RWPE1 (cell line): ENCODE results near the gene NAA16.
"Not testable (repeated sequence)": the region's sequence is repeated elsewhere in the genome, so short reads cannot be mapped to it uniquely, and the experiment has no call there.

Source experiments
- CTCF ChIA-PET: fragments of 350-600 bp; sonication (Branson Sonifier 250); formaldehyde crosslinking; extraction: SDS; loops from one replicate; lab custom pipeline; 2021; lab: Yijun Ruan, JAX
- POLR2A ChIA-PET: fragments of 400-600 bp; formaldehyde crosslinking; extraction: SDS; loops from one replicate; lab custom pipeline; 2020; ENCODE audit warnings: antibody characterized with exemption; ENCODE audit not compliant: low non-redundant PET; lab: Yijun Ruan, JAX
- DNase-seq: peaks from one replicate; pipeline ENCODE4 v3.0.0; 2012; ENCODE audit warnings: low spot score
- H3K27ac ChIP-seq: fragments of 450-650 bp; 2 replicates; pipeline ENCODE4 v1.5.1; 2017
- CTCF ChIP-seq: fragments of 450-650 bp; conservative IDR thresholded peaks from 2 replicates; pipeline ENCODE4 v1.5.1; 2017; ENCODE audit warnings: low read depth, mild to moderate bottlenecking

The NAA16 gene

GRCh38 chr13:41274881-41275280, 36.2 kb upstream of the NAA16 start:
- ChIA-PET POLR2A (no interaction called here), CTCF (interaction anchor here (0.7 kb wide), 1 partner anchor 29 kb away, joined by 3 read pairs; no protein-coding TSS in a partner anchor)
- no peak for TF ChIP-seq CTCF
- H3K27ac ChIP-seq, result no peak overlapping the region
- DNase-seq, result no peak

DNA sequence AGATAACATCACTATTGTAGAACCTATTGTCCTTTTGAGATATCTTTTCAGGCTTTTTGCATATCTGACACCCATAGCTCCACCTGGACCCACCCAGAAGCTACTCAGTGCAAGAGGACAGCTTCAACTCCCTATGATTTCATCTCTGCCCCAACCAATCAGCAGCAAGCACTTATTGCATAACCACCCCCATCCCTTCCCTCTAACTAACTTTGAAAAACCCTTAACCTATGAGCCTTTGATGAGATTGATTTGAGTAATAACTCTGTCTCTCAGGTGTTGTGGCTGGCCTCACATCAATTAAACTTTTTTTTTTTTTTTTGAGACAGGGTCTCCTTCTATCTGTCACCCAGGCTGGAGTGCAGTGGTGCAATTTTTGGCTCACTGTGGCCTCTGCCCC, 34.2 kb upstream of the NAA16 start:
- TF ChIP-seq CTCF, result no peak
- no peak for DNase-seq
- no peak overlapping the region for H3K27ac ChIP-seq
- CTCF ChIA-PET, result interaction anchor here (0.6 kb wide), 1 partner anchor 204 kb away, joined by 3 read pairs; no protein-coding TSS in a partner anchor
- POLR2A ChIA-PET, result no interaction called here

- H3K27ac ChIP-seq, POLR2A ChIA-PET, DNase-seq: not testable (repeated sequence)
- CTCF ChIA-PET, result interaction anchor here (0.6 kb wide), 1 partner anchor 133 kb away, joined by 3 read pairs; no protein-coding TSS in a partner anchor
These were observed 31.9 kb upstream of the NAA16 start for GRCh38 chr13:41279156-41279555.

DNA sequence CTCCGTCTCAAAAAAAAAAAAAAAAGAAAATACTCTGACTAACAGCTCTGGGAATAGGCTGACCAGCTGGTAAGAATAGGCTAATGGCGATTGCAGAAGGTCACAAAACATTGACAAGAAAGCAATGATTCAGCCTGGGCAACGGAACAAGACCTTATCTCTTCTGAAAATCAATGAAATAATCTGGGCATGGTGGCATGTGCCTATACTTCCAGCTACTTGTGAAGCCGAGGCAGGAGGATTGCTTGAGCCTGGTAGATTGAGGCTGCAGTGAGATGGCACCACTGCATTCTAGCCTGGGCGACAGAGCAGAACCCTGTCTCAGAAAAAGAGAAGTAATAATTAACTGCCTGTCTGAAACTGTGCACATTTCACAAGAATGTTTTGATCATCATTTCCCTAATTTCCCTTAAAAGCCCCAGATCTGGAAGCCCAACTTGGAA, 28.9 kb upstream of the NAA16 start:
- no peak for DNase-seq
- ChIA-PET POLR2A (no interaction called here), CTCF (no interaction called here)
- H3K27ac ChIP-seq, result no peak overlapping the region
- TF ChIP-seq CTCF, result no peak

DNA sequence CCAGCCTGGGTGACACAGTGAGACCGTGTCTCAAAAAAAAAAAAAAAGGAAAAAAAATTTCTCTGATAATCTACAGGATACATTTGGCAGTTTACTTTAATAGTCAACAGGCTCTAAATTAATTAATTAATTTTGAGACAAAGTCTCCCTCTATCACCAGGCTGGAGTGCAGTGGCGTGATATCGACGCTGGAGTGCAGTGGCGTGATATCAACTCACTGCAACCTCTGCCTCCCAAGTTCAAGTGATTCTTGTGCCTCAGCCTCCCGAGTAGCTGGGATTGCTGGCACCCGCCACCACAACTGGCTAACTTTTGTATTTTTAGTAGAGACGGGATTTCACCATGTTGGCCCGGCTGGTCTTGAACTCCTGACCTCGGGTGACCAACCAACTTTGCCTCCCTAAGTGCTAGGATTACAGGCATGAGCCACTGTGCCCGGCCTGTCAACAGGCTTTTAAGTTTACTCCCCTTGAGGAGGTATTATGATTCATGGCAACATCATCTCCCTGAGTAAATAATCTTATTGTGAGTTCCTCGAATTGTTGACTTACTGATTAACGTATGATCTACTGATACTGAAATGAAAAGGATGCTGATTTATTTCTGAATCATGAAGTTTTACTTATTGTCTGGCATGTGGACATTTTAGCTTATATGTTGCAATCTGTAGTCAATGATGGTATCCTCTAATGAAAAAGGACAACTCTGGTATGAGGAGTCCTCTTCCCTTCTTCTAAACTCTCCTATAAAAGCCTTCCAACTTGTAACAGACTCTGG, 26.4 kb upstream of the NAA16 start:
- no peak for TF ChIP-seq CTCF
- CTCF ChIA-PET, result interaction anchor here (0.6 to 0.8 kb wide), 3 partner anchors 15 to 736 kb away, joined by 3 to 5 read pairs (median 4); no protein-coding TSS in a partner anchor
- peak; percentile 84 for DNase-seq
- POLR2A ChIA-PET, result no interaction called here
- peak overlapping the region; percentile 35; the same call in 1 of the 2 replicates for H3K27ac ChIP-seq

- DNase-seq, result no peak
- ChIA-PET CTCF (no interaction called here), POLR2A (no interaction called here)
- TF ChIP-seq CTCF, result no peak
- no peak overlapping the region for H3K27ac ChIP-seq
These were observed 24.7 kb upstream of the NAA16 start for GRCh38 chr13:41286370-41286769.

DNA sequence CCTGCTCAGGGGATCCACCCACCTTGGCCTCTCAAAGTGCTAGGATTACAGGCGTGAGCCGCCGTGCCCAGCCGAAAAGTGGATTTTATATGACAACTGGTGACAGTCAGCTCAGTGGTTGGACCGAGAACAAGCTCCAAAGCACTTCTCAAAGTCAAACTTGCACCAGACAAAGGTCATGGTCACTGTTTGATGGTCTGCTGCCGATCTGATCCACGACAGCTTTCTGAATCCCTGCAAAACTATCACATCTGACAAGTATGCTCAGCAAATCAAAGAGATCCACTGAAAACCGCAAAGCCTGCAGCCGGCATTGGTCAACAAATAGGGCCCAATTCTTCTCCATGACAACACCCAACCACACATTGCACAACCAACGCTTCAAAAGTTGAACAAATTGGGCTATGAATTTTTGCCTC, 21.6 kb upstream of the NAA16 start:
- DNase-seq, result no peak
- H3K27ac ChIP-seq, result no peak overlapping the region
- TF ChIP-seq CTCF, result no peak
- POLR2A ChIA-PET, result no interaction called here
- CTCF ChIA-PET, result no interaction called here
